Measurements from ENCODE around the gene TAF4. TPM values are rescaled to one million over a fixed set of nuclear protein-coding genes. Genes with fewer than 3 reads are reported as not detected.
A peak's percentile ranks its signal among the peaks of the same experiment; 100 is the strongest.

TAF4 gene
- polyA plus RNA-seq, 4 donors, result 4.6 to 18.3 (median 7.9) TPM

DNA sequence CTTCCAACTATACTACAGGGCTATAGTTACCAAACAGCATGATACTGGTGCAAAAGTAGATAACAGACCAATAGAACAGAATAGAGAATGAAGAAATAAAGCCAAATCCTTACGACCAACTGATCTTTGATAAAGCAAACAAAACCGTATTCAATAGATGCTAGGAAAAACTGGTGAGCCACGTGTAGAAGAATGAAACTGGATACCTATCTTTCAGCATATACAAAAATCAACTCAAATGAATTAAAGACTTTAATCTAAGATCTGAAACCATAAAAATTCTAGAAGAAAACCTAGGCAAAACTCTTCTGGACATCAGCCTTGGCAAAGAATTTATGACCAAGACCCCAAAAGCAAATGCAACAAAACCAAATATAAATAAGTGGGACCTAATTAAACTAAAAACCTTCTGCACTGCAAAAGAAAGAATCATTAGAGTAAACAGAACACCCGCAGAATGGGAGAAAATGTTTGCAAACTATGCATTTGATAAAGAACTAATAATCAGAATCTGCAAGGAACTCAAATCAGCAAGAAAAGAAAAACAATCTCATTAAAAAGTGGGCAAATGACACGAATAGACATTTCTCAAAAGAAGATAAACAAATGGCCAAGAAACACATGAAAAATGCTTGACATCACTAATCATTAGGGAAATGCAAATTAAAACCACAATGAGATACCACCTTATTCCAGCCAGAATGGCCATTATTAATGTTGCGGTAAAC is 109.8 kb downstream of the TAF4 start:
- DNase-seq (no peak), FAIRE-seq (no peak)
- Histone ChIP-seq H3K9me3 (ENCODE audit: control insufficient read depth in 2 of 2, insufficient read depth in 1 of 2, low read depth in 1 of 2, low read length in 1 of 2) (no peaks in the 10 kb centered on the region), H3K4me1 (ENCODE audit: control insufficient read depth in 3 of 3, insufficient read depth in 2 of 3, low read depth in 1 of 3, low read length in 2 of 3) (no peaks in the 10 kb centered on the region), H3K27ac (ENCODE audit: low read depth in 1 of 3, low read length in 2 of 3) (no peak overlapping the region), H3K4me3 (ENCODE audit: low read depth in 1 of 3, low read length in 3 of 3) (no peak overlapping the region), H3K36me3 (ENCODE audit: control insufficient read depth in 3 of 3, insufficient read depth in 2 of 3, low read depth in 1 of 3, low read length in 3 of 3) (no peaks in the 10 kb centered on the region), H3K27me3 (ENCODE audit: control insufficient read depth in 3 of 3, insufficient read depth in 3 of 3, low read length in 3 of 3) (no peaks in the 10 kb centered on the region)
- WGBS, 3 donors, result 24 to 56% (median 35%) methylated on average over 6 of the region's 6 CpGs

DNA sequence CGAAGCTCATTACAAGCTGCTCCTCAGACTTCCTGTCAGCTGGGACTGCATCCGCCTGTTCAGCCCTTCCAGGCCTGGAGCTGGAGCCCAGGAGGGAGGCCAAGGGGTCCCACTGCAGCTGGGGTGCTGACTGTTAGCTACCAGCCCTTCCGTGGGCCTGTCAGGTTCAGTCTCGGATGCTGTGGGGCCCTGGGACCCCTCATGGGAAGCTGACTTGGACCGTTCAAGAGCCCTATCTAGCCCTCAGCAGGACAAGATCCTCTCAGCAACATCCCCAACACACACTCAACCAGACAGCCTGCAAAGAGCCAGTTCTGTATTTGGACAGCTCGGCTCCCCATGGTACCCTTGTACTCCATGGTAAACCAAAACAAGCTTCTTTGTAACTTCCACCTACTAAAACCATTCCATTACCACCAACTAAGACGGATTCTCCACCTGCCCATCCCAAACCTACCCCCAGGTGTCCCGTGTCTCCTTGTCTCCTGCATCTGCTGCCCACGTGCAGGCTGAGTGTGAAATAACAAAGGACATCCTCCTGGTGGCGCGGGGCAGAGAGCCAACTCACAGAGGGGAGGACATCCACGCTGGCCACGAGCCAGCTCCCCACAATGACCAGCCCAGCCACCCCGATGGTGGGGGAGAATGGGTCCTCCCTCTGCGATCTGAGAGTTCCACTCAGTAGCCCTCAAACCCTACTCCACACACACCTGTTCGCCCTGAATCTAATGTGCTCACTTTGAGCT is 111.2 kb downstream of the TAF4 start:
- H3K27me3 ChIP-seq (ENCODE audit: control insufficient read depth in 3 of 3, insufficient read depth in 3 of 3, low read length in 3 of 3), result no peaks in the 10 kb centered on the region
- no peaks in the 10 kb centered on the region for H3K36me3 ChIP-seq (ENCODE audit: control insufficient read depth in 3 of 3, insufficient read depth in 2 of 3, low read depth in 1 of 3, low read length in 3 of 3)
- 60 to 66% (median 61%) methylated on average over 16 of the region's 16 CpGs for WGBS, 3 donors
- H3K4me3 ChIP-seq (ENCODE audit: low read depth in 1 of 3, low read length in 3 of 3), result no peak overlapping the region
- no peak overlapping the region for H3K27ac ChIP-seq (ENCODE audit: low read depth in 1 of 3, low read length in 2 of 3)
- DNase-seq (peak in 1 of 2 donors; percentile 32), FAIRE-seq (no peak)
- no peaks in the 10 kb centered on the region for H3K9me3 ChIP-seq (ENCODE audit: control insufficient read depth in 2 of 2, insufficient read depth in 1 of 2, low read depth in 1 of 2, low read length in 1 of 2)
- no peaks in the 10 kb centered on the region for H3K4me1 ChIP-seq (ENCODE audit: control insufficient read depth in 3 of 3, insufficient read depth in 2 of 3, low read depth in 1 of 3, low read length in 2 of 3)

DNA sequence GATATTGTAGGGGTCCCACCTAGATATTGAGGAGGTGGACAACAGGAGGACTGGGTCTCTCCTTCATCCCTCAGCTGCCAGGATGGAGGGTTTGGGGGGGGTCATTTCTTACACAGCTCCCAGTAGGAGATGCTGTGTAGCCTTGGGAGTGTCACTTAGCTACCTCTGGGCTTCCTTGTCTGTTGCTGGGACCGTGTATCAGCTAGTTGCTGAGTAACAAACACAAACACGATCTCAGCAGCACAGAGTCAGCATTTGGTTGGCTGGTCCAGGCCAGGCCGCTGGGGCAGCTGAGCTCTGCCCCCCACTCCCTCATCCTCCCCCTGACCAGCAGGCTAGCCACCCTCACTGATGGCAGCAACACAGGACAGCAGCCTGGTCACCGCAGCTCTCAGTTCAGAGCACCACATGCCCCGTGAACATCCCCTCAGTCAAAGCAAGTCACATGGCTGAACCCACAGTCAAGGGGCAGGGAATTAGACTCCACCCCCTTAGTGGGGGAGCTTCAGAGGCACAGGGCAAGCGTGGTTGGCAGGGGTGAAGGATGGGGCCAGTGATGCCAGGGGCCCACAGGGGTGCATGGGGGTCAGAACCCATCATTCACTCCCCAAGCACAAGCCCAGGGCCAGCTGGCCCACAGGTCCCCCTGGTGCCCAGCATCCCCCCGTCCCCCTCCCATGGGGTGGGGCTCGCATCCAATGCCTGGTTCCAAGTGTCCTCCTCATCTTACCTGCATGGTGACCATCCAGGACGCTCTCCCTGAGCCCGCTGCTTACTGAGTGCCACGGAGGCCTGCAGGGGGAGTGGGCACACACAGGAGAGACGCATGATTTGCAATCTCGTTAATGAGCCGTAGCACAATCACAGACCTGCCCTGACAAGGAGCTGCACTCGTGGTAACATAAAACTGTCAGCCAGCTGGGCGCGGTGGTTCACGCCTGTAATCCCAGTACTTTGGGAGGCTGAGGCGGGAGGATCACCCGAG is 112.4 kb downstream of the TAF4 start:
- DNase-seq, result no peak
- 74 to 78% (median 75%) methylated on average over 20 of the region's 20 CpGs for WGBS, 3 donors
- no peak for FAIRE-seq

DNA sequence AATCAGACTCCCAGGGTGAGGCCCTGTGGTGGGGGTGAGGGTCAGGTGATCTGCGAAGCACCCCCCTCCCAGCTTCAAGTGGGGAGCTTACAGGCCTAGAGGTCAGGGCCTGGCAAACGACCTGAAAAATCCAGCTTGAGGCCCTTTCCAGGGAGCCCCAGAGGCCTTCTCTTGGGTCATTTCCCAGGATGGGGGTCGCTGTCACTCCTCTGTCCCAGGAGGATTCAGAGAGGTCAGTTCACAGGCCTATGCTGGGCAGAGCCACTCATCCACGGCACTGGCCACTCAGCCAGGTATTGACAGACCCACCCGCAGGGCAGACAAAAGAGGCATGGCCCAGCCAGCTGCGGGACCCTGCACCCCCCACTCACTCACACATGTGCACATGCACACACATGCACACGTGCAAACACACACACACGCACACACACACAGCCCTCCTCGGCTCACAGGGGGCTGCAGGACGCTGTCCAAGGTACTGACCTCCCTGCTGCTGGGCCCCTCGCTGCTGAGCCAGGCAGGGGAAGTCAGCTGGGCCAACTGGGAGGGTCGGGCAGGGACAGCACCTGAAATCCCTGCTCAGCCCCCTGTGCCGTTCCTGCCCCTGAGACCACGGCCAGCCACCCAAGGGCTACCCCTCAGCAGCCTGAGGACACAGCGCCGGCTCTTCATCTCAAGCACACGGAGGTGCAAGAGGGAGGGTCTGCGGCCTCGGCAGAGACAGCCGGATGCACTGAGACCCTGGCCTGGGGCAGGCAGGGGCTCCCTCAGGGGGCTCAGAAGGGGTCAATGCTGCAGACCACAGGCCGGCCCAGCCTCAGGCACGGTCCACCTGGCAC is 113.8 kb downstream of the TAF4 start:
- no peak overlapping the region for H3K27ac ChIP-seq (ENCODE audit: low read depth in 1 of 3, low read length in 2 of 3)
- FAIRE-seq (no peak), DNase-seq (peak in 1 of 2 donors; percentile 46)
- H3K27me3 ChIP-seq (ENCODE audit: control insufficient read depth in 3 of 3, insufficient read depth in 3 of 3, low read length in 3 of 3), result no peaks in the 10 kb centered on the region
- H3K36me3 ChIP-seq (ENCODE audit: control insufficient read depth in 3 of 3, insufficient read depth in 2 of 3, low read depth in 1 of 3, low read length in 3 of 3), result no peaks in the 10 kb centered on the region
- H3K4me1 ChIP-seq (ENCODE audit: control insufficient read depth in 3 of 3, insufficient read depth in 2 of 3, low read depth in 1 of 3, low read length in 2 of 3), result no peaks in the 10 kb centered on the region
- 28 to 61% (median 52%) methylated on average over 19 to 22 of the region's 22 CpGs for WGBS, 3 donors
- H3K4me3 ChIP-seq (ENCODE audit: low read depth in 1 of 3, low read length in 3 of 3), result no peak overlapping the region
- H3K9me3 ChIP-seq (ENCODE audit: control insufficient read depth in 2 of 2, insufficient read depth in 1 of 2, low read depth in 1 of 2, low read length in 1 of 2), result no peaks in the 10 kb centered on the region

More for the DNA sequence above, 112.4 kb downstream of the TAF4 start:
- Histone ChIP-seq H3K4me3 (ENCODE audit: low read depth in 1 of 3, low read length in 3 of 3) (no peak overlapping the region), H3K36me3 (ENCODE audit: control insufficient read depth in 3 of 3, insufficient read depth in 2 of 3, low read depth in 1 of 3, low read length in 3 of 3) (no peaks in the 10 kb centered on the region), H3K9me3 (ENCODE audit: control insufficient read depth in 2 of 2, insufficient read depth in 1 of 2, low read depth in 1 of 2, low read length in 1 of 2) (no peaks in the 10 kb centered on the region), H3K27ac (ENCODE audit: low read depth in 1 of 3, low read length in 2 of 3) (no peak overlapping the region), H3K27me3 (ENCODE audit: control insufficient read depth in 3 of 3, insufficient read depth in 3 of 3, low read length in 3 of 3) (no peaks in the 10 kb centered on the region), H3K4me1 (ENCODE audit: control insufficient read depth in 3 of 3, insufficient read depth in 2 of 3, low read depth in 1 of 3, low read length in 2 of 3) (no peaks in the 10 kb centered on the region)

DNA sequence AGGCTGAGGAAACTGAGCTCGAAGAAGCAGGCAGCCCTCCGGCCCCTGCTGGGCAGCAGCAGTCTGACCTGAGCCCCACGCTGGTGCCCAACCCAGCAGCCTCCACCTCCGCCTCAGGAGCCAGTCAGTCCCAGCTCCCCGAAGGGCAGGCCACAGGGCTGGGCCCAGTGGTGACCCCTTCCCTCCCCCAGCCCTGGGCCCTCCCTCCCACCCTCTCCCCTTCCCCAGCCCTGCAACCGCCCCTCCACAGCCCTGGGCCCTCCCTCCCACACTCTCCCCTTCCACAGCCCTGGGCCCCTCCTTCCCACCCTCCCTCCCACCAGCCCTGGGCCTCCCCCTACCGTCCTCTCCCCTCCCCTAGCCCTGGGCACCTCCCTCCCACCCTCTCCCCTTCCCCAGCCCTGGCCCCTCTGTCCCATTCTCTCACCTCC is 115.0 kb downstream of the TAF4 start:
- Histone ChIP-seq H3K9me3 (ENCODE audit: control insufficient read depth in 2 of 2, insufficient read depth in 1 of 2, low read depth in 1 of 2, low read length in 1 of 2) (no peaks in the 10 kb centered on the region), H3K4me3 (ENCODE audit: low read depth in 1 of 3, low read length in 3 of 3) (no peak overlapping the region), H3K27me3 (ENCODE audit: control insufficient read depth in 3 of 3, insufficient read depth in 3 of 3, low read length in 3 of 3) (no peaks in the 10 kb centered on the region), H3K4me1 (ENCODE audit: control insufficient read depth in 3 of 3, insufficient read depth in 2 of 3, low read depth in 1 of 3, low read length in 2 of 3) (no peaks in the 10 kb centered on the region), H3K36me3 (ENCODE audit: control insufficient read depth in 3 of 3, insufficient read depth in 2 of 3, low read depth in 1 of 3, low read length in 3 of 3) (no peaks in the 10 kb centered on the region), H3K27ac (ENCODE audit: low read depth in 1 of 3, low read length in 2 of 3) (no peak overlapping the region)
- 48 to 72% (median 71%) methylated on average over 3 to 7 of the region's 7 CpGs for WGBS, 3 donors
- FAIRE-seq (no peak), DNase-seq (no peak)

DNA sequence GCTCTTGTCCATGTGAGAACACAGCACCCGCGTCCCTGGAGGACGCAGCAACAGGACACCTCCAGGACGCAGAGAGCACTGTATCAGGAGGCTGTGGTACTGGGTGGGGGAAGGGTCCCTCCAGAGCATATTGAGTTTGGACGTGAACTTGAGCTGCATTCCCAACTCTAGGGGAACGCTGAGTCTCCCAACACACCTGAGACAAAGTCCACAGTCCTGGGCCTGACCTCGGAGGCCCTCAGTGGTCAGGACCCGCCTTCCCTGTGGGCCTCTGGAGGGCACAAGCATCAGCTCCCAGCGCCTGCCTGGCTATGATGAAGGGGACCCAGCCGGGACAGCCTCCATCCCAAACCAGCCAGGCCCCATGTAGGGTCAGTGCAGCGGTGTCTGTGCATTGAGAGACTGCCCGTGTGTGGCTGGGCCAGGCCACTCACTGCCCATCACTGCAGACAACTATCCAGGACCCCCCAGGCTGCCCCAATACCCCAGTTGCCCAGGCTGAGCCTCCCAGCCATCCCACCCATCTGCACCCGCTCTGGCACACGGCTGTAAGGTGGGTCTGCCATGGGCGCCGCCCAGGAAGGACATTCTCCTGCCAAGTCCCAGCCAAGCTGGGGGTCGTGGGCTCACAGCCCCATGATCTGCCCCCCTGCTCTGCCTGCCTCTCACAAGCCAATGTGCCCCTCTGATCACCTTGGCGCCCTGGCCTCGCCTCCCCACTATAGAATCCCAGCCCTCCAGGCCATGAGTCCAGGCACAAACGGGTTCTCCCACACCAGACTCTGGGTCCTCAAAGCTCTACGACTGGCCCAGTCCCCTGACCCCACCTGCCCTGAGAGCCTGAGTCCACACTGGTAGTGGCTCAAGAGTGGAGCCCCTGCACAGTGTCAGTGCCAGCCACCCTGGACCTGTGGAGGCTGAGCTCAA is 115.7 kb downstream of the TAF4 start:
- FAIRE-seq, result no peak
- Histone ChIP-seq H3K9me3 (ENCODE audit: control insufficient read depth in 2 of 2, insufficient read depth in 1 of 2, low read depth in 1 of 2, low read length in 1 of 2) (no peaks in the 10 kb centered on the region), H3K4me1 (ENCODE audit: control insufficient read depth in 3 of 3, insufficient read depth in 2 of 3, low read depth in 1 of 3, low read length in 2 of 3) (no peaks in the 10 kb centered on the region), H3K27ac (ENCODE audit: low read depth in 1 of 3, low read length in 2 of 3) (no peak overlapping the region), H3K36me3 (ENCODE audit: control insufficient read depth in 3 of 3, insufficient read depth in 2 of 3, low read depth in 1 of 3, low read length in 3 of 3) (no peaks in the 10 kb centered on the region), H3K4me3 (ENCODE audit: low read depth in 1 of 3, low read length in 3 of 3) (no peak overlapping the region), H3K27me3 (ENCODE audit: control insufficient read depth in 3 of 3, insufficient read depth in 3 of 3, low read length in 3 of 3) (no peaks in the 10 kb centered on the region)
- DNase-seq, result no peak
- WGBS, 3 donors, result 68 to 76% (median 75%) methylated on average over 21 of the region's 21 CpGs

DNA sequence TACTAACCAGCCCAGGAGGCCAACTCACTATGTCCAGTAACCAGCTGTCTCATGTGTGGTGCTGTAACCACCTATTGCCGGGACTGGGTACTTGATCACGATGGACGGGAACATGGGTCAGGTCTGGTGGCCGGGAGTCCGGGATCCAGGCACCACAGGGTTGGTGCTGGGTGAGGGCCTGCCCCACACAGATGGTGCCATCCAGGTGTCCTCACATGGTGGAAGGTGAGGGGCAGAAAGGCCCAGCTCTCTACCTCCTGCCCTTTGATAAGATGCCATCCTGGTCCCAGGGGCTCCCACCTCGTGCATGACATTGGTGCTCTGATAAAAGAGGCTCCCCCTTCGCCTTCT is 116.3 kb downstream of the TAF4 start:
- no peaks in the 10 kb centered on the region for H3K9me3 ChIP-seq (ENCODE audit: control insufficient read depth in 2 of 2, insufficient read depth in 1 of 2, low read depth in 1 of 2, low read length in 1 of 2)
- H3K27ac ChIP-seq (ENCODE audit: low read depth in 1 of 3, low read length in 2 of 3), result no peak overlapping the region
- WGBS, 3 donors, result 80 to 85% (median 83%) methylated on average over 7 of the region's 7 CpGs
- no peak overlapping the region for H3K4me3 ChIP-seq (ENCODE audit: low read depth in 1 of 3, low read length in 3 of 3)
- DNase-seq (no peak), FAIRE-seq (no peak)
- no peaks in the 10 kb centered on the region for H3K27me3 ChIP-seq (ENCODE audit: control insufficient read depth in 3 of 3, insufficient read depth in 3 of 3, low read length in 3 of 3)
- H3K4me1 ChIP-seq (ENCODE audit: control insufficient read depth in 3 of 3, insufficient read depth in 2 of 3, low read depth in 1 of 3, low read length in 2 of 3), result no peaks in the 10 kb centered on the region
- no peaks in the 10 kb centered on the region for H3K36me3 ChIP-seq (ENCODE audit: control insufficient read depth in 3 of 3, insufficient read depth in 2 of 3, low read depth in 1 of 3, low read length in 3 of 3)

Measured in small intestine (tissue), 7 donors.